Left cardiac atrium (tissue), 4 donors: Measurements from ENCODE around the gene SETD1A. TPM values are rescaled to one million over a fixed set of nuclear protein-coding genes. Genes with fewer than 3 reads are reported as not detected.

ENCODE experiments used
- ATAC-seq, 2 donors: fragments of 200-7000 bp; cut with Tn5 transposase; one replicate each; pipeline ENCODE4 v1.9.1; 2020; ENCODE audit warnings: mild to moderate bottlenecking in 2 of 2, moderate library complexity in 2 of 2
- DNase-seq: peaks from one replicate; pipeline ENCODE4 v3.0.0-alpha.2; 2020
- intact Hi-C, 2 donors: fragments of 100-400 bp; cut with DNase I; formaldehyde crosslinking; loops; one replicate each; pipeline versions ENCODE4 v1.14.1 to v1.15.1; 2022 to 2023
- total RNA-seq, 2 donors: library from RNA; stranded (reverse); fragmentation: NEBNext Ultra II Directional; extraction: Animal tissue kit (Norgen Biotek cat#: 25700); gene quantifications; one replicate each; pipeline ENCODE4 v1.2.1, GENCODE V29; 2021
- donor health status: DM: no; HTN: yes; CAD: no.
- donor health status: DM: no; HTN: yes; CAD: no; lungs with severe emphysema.
- donor health status: DM: yes; HTN: yes; CAD: no.
- donor health status: Dilated cardiomyopathy.

SETD1A gene
- total RNA-seq, 2 donors from 2014 or later: 9.2 to 10.9 TPM

DNA sequence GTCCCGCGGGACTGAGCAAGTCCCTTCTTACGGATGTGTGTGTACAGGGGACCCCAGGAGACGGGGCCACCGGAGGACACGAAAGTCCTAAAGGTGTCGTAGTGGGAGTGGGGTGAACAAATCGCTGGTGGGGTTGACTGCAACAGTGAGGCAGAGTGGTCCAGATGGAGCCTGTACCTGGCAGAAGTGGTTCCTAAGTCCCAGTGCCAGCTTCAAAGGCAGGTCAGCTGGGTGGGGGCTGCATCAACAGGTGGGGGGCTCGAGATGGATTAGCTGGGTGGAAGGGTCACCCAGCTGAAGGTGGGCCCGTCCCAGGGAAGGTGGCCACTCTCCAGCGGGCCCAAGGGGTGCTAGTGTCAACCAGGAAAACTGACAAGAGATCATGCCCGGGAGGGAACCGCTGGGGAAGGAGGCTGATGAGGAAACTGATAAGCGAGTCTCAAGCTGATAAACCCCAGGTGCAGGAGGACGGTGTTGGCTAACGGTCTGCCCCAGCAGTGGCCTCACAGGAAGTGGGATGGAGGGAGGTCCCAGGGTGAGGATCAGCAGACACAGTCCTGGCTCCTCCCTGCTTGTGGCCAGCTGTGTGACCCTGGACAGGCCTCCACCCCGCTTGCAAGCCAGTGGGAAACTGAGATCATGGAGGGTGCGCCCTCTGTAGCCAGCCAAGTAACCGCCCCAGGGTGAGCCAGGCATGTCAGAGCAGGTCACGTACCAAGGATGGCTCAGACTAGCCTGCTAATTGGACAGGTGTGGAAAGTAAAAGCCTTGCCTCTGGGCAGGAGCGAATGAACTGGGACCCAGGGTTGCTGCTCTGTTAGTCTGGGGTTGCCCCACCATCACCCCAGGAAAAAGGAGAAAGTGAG lies 7.7 kb upstream of the SETD1A start:
- intact Hi-C loops: no loop called here
- peak; percentile 87 for DNase-seq
- ATAC-seq: peak; percentile 28 to 58

DNA sequence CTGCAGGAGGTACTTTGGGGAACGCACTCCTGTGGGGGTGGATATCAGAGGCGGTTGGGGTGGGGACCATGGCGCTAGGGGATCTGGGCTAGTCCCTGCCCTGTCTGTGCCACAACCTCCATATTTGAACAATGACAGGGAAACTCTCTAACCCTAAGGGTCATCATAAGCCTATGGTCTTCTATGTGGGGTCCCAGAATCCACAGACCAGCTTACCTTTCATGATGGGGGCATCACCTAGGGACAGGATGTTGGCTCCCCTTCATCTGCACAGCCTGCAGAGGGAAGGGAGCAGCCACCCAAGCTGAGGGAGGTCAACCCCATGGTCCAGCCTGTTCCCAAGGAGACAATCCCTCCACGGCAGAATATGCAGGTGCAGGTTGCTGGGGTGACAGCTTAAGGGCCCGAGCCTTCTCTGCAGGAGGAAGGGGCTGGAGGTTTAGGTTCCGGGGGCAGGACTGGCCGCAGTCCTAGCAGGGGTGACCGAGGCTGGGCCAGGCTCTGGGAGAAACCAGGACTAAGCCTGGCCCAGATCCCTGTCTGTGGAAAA lies 7.0 kb upstream of the SETD1A start:
- intact Hi-C loops: no loop called here
- ATAC-seq: no peak
- DNase-seq: no peak

DNA sequence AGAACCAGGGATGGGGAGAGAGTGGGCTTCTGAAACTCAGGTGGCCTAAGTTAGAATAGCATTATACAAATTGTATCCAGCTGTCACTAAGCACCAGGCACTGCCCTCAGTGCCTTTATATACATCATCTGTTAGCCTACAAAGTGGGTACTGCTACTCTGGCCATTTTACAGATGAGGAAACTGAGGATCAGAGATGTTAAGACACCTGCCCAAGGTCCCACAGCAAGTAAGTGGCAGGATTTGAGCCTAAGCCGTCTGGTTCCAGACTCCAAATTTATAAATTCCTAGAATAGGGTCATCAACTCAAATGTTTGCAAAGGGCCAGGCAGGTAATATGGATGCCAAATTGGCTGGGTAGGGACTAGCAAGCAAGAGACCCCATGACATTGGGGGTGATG lies 6.4 kb upstream of the SETD1A start:
- ATAC-seq: no peak
- DNase-seq: no peak
- intact Hi-C loops: no loop called here

DNA sequence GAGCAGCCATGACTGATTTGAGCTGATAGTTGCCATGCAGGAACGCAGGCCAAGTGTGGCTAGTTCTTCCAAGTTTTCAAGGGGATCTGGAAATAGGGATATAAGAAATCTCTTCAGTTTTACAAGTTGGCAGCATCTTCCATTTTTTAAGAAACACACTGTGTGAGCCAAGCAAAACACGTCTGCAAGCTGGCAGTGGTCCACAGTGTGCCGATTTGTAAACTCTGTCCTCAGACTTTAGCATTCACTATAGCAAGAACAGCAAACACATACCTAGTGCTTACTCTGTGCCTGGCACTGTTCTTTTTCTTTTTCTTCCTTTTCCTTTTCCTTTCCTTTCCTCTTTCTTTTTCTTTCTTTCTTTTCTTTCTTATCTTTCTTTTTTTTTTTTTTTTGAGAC lies 5.8 kb upstream of the SETD1A start:
- intact Hi-C loops: no loop called here
- DNase-seq: peak; percentile 84
- ATAC-seq: no peak

DNA sequence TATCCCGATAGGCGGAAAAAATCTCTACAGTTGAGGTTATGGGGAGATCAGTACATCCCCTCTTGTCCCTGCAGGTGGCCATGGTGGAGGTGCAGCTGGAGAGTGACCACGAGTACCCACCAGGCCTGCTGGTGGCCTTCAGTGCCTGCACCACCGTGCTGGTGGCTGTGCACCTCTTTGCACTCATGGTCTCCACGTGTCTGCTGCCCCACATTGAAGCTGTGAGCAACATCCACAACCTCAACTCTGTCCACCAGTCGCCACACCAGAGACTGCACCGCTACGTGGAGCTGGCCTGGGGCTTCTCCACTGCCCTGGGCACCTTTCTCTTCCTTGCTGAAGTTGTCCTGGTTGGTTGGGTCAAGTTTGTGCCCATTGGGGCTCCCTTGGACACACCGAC lies 4.4 kb upstream of the SETD1A start:
- ATAC-seq: no peak
- no peak for DNase-seq
- intact Hi-C loops: no loop called here

DNA sequence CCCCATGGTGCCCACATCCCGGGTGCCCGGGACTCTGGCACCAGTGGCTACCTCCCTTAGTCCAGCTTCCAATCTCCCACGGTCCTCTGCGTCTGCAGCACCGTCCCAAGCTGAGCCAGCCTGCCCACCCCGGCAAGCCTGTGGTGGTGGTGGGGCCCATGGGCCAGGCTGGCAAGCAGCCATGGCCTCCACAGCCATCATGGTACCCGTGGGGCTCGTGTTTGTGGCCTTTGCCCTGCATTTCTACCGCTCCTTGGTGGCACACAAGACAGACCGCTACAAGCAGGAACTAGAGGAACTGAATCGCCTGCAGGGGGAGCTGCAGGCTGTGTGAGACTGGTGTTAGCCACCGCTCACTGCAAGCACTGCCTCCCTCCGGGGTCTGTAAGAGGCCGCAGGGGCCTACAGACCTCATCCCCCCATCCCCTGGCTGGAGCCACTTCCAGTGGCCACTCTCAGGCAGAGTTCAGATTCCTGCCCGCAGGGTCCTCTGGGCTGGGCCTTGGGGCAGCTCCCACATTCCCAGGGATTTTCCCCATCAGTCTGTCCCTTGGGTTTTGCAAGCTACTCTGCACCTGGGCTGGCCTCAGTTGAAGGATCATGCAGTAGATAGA lies 3.9 kb upstream of the SETD1A start:
- no peak for ATAC-seq
- peak; percentile 73 for DNase-seq
- intact Hi-C loops: no loop called here

DNA sequence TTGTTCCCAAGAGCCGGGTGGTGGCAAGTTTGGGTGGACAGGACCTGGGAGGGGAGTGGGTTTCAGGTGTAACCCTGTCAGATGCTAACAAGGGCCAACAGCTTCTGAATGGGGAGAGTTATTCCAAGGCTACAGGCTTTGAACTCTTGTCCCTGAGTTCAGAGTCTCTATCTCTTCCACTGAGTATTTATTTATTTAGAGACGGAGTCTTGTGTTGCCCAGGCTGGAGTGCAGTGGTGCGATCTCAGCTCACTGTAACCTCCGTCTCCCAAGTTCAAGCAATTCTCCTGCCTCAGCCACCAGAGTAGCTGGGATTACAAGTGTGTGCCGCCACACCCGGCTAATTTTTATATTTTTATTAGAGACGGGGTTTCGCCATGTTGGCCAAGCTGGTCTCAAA lies 2.6 kb upstream of the SETD1A start:
- ATAC-seq (no peak), DNase-seq (no peak)
- intact Hi-C loops: no loop called here

DNA sequence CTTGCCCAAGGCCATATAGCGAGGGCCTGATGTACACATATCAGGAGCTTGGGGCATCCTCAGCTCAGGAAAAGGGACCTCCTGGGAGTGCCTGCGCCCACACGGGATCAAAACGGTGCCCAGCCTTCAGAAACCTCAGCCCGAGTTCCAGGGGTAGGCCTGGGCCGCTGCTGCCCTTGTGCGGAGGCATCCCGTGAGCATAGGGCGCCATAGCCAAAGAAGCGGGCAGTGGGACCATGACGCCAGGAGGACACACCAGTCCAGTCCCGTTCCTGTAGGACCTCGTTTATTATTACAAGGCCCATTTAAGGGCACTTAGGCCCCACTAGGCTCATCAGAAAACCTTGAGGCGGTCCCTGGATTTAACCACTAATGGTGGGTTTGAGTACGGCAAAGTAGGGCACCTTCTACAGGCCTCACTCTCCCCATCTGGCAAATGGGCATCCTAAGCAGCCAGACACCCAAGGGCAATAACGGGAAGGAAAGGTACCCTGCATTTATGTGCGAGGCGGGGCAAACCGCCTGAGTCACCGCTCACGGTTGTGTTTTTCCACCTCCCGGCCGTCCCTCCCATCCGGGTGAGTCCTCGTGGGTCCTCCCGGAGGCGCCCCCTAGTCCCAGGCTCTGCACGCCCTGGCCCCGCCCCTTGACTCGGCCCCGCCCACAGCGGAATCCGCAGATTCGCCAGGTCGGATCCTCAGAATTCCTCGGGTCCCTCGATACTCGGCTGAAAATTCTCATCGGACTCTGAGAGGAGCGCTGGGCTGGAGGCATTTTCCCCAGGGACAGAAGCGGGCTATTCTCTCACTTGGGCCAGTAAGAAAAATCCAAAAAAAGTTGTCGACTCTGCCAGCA lies 726 bp upstream of the SETD1A start:
- intact Hi-C loops: no loop called here

DNA sequence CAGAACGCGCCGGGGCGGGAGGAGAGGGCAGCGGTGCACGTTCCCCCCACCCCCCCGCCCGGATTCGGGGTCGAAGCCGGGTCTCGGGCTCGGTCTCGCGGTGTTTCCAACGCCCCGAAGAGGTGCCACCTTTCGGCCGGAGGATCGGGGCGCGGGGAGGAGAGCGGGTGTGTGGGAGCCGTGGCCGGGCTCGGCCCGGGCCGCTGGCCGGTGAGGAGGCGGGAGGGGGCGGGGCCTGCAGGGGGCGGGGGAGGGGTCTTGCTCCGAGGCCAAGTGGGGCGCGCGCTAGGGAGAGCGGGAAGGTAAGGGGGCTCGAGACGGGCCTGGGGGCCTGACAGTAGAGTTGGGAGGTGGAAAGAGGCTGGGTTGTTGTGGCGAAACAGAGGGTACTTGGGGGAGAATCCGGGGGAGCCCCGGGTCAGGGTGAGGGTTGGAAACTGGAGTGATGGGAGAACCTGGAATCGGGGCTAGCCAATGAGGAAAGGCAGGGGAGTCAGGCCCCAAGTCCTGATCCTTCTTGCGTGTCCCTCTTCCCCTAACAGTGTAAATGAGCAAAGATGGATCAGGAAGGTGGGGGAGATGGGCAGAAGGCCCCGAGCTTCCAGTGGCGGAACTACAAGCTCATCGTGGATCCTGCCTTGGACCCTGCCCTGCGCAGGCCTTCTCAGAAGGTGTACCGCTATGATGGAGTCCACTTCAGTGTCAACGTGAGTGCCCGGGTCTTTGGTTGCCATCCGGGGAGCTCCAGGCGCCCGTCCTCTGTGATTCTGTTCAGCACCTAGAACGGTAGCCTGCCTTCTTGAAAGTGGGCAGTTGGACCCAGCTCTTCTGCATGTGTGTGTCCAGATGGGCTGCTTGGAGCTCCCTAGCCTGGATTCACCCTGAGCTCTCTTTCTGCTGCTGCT lies 873 bp downstream of the SETD1A start:
- ATAC-seq: peak; percentile 5 to 23
- DNase-seq: no peak
- intact Hi-C loops: no loop called here

More for the DNA sequence above, 726 bp upstream of the SETD1A start:
- peak; percentile 79 to 87 for ATAC-seq
- DNase-seq: peak; percentile 92

DNA sequence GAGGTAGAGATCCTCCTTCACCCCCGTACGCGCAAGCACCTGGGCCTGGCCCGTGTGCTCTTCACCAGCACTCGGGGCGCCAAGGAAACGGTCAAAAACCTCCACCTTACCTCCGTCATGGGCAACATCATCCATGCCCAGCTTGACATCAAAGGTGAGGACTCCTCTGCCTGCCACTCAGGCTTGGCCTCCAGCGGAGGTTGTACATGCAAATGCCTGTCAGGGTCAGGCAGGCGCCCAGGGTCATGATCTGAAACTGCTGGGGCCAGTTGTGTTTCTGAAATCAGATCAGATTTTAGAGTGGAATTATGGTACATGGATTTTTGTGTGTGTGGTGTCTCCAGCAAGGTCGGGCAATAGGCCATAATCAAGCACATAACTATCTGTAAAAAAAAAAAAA lies 3.8 kb downstream of the SETD1A start:
- DNase-seq (no peak), ATAC-seq (no peak)
- intact Hi-C loops: no loop called here

DNA sequence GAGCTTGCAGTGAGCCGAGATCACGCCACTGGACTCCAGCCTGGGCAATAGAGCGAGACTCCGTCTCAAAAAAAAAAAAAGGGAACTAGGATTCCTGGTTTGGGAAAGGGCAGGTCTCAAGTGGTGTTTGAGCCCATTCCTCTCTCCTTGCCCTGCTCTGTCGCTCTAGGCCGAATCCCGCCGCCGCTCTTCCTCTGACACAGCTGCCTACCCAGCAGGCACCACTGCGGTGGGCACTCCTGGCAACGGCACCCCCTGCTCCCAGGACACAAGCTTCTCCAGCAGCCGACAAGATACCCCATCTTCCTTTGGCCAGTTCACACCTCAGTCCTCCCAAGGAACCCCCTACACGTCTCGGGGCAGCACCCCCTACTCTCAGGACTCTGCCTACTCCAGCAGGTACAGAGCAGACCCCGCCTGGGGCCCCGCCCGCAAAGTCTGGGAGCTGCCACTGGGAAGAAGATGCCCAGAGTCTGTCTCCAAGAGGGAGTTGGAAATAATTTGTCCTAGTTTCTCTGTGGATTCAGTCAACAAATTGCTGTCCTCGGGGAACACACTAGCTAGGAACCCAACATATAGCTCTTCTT lies 6.5 kb downstream of the SETD1A start:
- DNase-seq (no peak), ATAC-seq (no peak)
- intact Hi-C loops: no loop called here

DNA sequence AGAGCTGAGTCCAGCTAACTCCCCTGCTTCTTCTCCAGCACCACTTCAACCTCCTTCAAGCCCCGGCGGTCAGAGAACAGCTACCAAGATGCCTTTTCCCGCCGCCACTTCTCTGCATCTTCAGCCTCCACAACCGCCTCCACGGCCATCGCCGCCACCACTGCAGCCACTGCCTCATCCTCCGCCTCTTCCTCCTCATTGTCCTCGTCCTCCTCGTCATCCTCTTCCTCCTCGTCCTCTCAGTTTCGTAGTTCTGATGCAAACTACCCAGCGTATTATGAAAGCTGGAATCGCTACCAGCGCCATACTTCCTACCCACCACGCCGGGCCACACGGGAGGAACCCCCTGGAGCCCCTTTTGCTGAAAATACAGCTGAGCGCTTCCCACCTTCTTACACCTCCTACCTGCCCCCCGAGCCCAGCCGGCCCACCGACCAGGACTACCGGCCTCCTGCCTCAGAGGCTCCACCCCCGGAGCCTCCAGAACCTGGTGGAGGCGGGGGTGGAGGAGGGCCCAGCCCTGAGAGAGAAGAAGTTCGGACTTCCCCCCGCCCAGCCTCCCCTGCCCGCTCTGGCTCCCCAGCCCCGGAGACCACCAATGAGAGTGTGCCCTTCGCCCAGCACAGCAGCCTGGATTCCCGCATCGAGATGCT lies 7.1 kb downstream of the SETD1A start:
- DNase-seq (no peak), ATAC-seq (no peak)
- intact Hi-C loops: no loop called here

DNA sequence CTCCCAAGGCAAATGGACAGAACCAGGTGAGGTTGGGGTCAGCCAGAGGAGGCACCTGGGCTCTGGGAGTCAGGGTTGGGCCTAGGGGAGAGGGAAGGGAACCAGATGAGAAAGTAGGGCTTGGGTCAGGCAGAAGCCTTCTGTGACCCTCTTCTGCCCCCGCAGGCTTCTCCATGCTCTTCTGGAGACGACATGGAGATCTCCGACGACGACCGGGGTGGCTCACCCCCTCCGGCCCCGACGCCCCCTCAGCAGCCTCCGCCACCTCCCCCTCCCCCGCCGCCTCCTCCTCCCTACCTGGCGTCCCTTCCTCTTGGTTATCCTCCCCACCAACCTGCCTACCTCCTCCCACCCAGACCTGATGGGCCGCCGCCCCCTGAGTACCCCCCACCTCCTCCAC lies 7.9 kb downstream of the SETD1A start:
- ATAC-seq (no peak), DNase-seq (no peak)
- intact Hi-C loops: no loop called here

DNA sequence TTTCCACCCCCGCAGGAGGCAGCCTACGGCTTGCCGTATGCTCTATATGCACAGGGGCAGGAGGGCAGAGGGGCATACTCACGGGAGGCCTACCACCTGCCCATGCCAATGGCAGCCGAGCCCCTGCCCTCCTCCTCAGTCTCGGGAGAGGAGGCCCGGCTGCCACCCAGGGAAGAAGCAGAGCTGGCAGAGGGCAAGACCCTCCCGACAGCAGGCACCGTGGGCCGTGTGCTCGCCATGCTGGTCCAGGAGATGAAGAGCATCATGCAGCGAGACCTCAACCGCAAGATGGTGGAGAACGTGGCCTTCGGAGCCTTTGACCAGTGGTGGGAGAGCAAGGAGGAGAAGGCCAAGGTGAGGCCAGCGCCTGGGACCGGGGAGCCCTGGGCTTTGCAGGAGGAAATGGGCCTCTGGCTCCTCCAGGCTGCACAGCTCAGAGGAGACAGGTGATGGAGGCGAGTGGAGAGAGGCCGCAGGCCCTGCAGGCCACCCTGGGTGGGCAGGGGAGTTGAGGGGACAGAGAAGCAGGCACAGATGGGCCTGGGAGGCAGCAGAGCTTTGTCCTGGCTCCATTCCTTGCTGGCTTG lies 8.6 kb downstream of the SETD1A start:
- intact Hi-C loops: no loop called here
- DNase-seq: no peak
- ATAC-seq: no peak

DNA sequence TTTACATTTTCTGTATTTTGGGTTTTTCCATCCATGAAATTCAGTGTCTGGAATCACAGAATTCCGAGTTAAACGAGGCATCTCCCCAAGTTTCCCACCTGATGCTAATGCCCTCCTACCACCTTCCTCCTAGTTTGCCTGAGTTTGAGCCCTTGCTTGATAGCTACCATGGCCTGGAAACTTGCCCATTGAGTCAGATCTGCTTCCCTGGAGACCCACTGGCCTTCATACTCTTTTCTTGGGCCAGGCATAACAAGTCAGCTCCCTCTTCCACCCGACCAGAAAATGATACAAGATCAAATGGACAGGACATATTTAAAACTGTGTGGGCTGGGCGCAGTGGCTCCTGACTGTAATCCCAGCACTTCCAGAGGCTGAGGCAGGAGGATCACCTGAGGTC lies 10.2 kb downstream of the SETD1A start:
- intact Hi-C loops: no loop called here
- DNase-seq (no peak), ATAC-seq (no peak)

DNA sequence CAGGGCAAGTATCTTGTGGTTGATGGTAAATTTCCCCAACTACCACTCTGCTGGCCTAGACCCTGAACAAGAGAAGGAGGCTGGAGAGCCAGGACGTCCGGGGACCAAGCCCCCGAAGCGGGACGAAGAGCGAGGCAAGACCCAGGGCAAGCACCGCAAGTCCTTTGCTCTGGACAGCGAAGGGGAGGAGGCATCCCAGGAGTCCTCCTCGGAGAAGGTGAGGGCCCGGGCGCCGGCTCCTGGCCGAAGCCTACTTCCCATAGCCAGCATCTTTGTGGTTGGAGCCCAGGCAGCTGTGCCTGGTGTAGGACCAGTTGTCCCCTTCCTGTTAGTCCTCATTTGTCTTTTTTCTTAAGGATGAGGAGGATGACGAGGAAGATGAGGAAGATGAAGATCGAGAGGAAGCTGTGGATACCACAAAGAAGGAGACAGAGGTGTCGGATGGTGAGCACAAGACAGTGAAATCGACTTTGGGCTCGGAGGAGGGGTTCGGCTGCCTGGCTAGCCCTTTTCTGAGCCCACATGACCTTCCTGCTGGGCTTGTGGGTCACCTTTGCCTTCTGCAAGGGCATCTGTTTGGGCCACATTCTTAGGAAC lies 11.8 kb downstream of the SETD1A start:
- no peak for DNase-seq

DNA sequence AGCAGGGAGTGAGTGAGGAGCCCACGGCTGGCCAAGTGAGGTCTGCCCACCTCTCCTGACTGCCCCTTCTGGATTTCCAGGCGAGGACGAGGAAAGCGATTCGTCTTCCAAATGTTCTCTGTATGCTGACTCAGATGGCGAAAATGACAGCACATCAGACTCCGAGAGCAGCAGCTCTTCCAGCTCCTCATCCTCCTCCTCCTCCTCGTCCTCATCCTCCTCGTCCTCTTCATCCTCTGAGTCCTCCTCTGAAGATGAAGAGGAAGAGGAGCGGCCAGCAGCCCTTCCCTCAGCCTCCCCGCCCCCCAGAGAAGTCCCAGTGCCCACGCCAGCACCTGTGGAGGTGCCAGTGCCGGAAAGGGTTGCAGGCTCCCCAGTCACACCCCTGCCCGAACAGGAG lies 13.7 kb downstream of the SETD1A start:
- no peak for ATAC-seq
- intact Hi-C loops: no loop called here
- no peak for DNase-seq

More for the DNA sequence above, 11.8 kb downstream of the SETD1A start:
- intact Hi-C loops: no loop called here
- no peak for ATAC-seq
